Endothelial cell (in vitro differentiated cells): ENCODE measurements around the gene PRSS48. TPM values are rescaled to one million over a fixed set of nuclear protein-coding genes. Genes with fewer than 3 reads are reported as not detected.
"Not testable (repeated sequence)": the region's sequence is repeated elsewhere in the genome, so short reads cannot be mapped to it uniquely, and the experiment has no call there.

ENCODE experiments used
- DNase-seq: peaks from one replicate; pipeline ENCODE4 v3.0.0; 2021; ENCODE audit warnings: low spot score
- H3K27ac Mint-ChIP-seq: one replicate; pipeline ENCODE4 v1.8.0; 2021; ENCODE audit warnings: mixed read lengths, inconsistent platforms; ENCODE audit not compliant: unreplicated experiment
- H3K27me3 Mint-ChIP-seq: one replicate; pipeline ENCODE4 v1.8.0; 2021; ENCODE audit warnings: mild to moderate bottlenecking, moderate library complexity, mixed read lengths, inconsistent platforms; ENCODE audit not compliant: unreplicated experiment
- H3K36me3 Mint-ChIP-seq: one replicate; pipeline ENCODE4 v1.8.0; 2021; ENCODE audit warnings: mild to moderate bottlenecking, low read depth, mixed read lengths, inconsistent platforms; ENCODE audit not compliant: unreplicated experiment
- H3K4me1 Mint-ChIP-seq: one replicate; pipeline ENCODE4 v1.8.0; 2021; ENCODE audit warnings: mild to moderate bottlenecking, mixed read lengths, inconsistent platforms; ENCODE audit not compliant: unreplicated experiment
- H3K4me3 Mint-ChIP-seq: one replicate; pipeline ENCODE4 v1.8.0; 2021; ENCODE audit warnings: mild to moderate bottlenecking, mixed read lengths, inconsistent platforms; ENCODE audit not compliant: unreplicated experiment
- H3K9me3 Mint-ChIP-seq: one replicate; pipeline ENCODE4 v1.8.0; 2021; ENCODE audit warnings: mixed read lengths, inconsistent platforms; ENCODE audit not compliant: unreplicated experiment
- total RNA-seq: library from RNA; stranded (reverse); fragmentation: NEBNext Ultra II Directional; extraction: Animal tissue kit (Norgen Biotek cat#: 25700); gene quantifications from one replicate; pipeline ENCODE4 v1.2.1, GENCODE V29; 2021; ENCODE audit not compliant: unreplicated experiment
- TF ChIP-seq, protein P1 (sequence below): fragments of 200-600 bp; sonication (generic); IDR thresholded peaks from one replicate; pipeline ENCODE4 v1.5.0; 2021; ENCODE audit warnings: antibody characterized with exemption; ENCODE audit not compliant: unreplicated experiment

The PRSS48 gene
- total RNA-seq, 1 donor from 2014 or later, result not detected

DNA sequence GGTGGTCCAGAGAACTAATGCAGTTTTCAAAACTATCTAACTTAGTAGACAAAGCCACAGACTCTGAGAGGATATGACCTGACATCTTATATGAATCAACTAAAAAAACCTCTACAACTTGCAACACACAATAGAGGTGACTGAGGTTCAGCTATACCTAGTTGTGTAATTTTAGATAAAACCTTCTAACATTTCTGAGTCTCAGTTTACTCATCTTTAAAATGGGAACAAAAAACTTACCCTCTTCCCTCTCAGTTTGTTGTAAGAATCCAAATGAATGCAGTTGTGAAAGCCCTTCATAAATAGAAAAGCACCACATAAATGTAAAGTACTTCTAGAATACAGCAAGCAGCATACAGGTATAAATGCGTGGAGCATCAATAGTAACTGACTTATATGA is 42.5 kb downstream of the PRSS48 start:
- H3K36me3 Mint-ChIP-seq, result peaks cover 6% of the 10 kb centered on the region
- no peaks in the 10 kb centered on the region for H3K9me3 Mint-ChIP-seq
- H3K4me1 Mint-ChIP-seq, result peaks cover 46% of the 10 kb centered on the region
- no peak overlapping the region for H3K4me3 Mint-ChIP-seq
- no peak overlapping the region for H3K27ac Mint-ChIP-seq
- H3K27me3 Mint-ChIP-seq, result no peaks in the 10 kb centered on the region
- TF ChIP-seq, protein P1, sequence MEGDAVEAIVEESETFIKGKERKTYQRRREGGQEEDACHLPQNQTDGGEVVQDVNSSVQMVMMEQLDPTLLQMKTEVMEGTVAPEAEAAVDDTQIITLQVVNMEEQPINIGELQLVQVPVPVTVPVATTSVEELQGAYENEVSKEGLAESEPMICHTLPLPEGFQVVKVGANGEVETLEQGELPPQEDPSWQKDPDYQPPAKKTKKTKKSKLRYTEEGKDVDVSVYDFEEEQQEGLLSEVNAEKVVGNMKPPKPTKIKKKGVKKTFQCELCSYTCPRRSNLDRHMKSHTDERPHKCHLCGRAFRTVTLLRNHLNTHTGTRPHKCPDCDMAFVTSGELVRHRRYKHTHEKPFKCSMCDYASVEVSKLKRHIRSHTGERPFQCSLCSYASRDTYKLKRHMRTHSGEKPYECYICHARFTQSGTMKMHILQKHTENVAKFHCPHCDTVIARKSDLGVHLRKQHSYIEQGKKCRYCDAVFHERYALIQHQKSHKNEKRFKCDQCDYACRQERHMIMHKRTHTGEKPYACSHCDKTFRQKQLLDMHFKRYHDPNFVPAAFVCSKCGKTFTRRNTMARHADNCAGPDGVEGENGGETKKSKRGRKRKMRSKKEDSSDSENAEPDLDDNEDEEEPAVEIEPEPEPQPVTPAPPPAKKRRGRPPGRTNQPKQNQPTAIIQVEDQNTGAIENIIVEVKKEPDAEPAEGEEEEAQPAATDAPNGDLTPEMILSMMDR, result no peak
- DNase-seq, result no peak

DNA sequence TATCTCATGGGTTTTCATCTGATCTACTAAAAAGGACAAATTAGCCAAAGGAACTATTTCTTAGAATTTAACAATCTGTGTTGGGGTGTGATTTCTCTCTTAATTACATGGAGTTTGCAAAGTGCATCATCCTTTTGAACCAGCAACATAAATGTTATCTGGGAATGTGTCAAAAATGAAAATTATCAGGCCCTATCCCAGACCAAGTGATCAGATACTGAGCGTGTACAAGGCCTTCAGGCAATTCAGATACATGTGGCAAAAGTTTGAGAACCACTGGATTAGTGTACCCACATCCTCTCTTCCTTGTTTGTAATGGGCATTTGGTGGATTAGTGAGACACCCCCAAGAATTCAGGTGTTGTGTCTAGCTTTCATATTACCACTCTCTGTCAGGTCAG is 44.6 kb downstream of the PRSS48 start:
- TF ChIP-seq, protein P1, result no peak
- Mint-ChIP-seq H3K9me3 (no peaks in the 10 kb centered on the region), H3K27ac (no peak overlapping the region), H3K36me3 (peaks cover 11% of the 10 kb centered on the region), H3K27me3 (peaks cover 7% of the 10 kb centered on the region), H3K4me3 (peak overlapping the region; percentile 74), H3K4me1 (peaks cover 43% of the 10 kb centered on the region)
- DNase-seq, result no peak

DNA sequence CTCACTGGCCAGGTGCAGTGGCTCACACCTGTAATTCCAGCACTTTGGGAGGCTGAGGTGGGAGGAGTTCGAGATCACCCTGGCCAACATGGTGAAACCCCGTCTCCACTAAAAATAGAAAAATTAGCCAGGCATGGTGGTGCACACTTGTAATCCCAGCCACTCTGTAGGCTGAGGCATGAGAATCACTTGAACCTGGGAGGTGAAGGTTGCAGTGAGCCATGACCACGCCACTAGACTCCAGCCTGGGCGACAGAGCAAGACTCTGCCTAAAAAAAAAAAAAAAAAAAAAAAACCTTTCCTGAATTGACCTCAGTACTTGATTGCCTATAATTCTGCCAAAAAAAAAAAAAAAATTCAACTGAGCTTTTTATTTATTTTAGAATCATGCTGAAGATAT is 45.2 kb downstream of the PRSS48 start:
- H3K9me3 Mint-ChIP-seq, DNase-seq, H3K27ac Mint-ChIP-seq, H3K27me3 Mint-ChIP-seq: not testable (repeated sequence)
- Mint-ChIP-seq H3K4me1 (peaks cover 40% of the 10 kb centered on the region), H3K36me3 (peaks cover 11% of the 10 kb centered on the region), H3K4me3 (peak overlapping the region; percentile 74)

DNA sequence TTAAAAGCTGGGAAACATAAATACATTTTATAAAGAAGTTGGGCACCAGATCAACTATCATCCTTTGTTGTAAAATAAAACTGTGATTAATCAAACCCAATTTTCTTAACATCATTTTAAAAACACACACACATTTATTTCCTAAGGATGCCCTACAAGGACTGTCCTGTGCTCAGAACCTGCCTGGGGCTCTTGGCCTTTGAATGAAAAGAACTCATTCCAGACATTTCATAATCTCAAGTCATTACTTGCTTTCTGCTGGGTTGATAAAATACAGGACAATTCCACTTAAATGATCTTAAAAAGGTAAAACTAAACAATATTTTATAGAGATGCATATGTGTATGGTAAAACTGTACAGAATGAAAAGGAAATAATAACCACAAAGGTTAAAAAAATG is 45.6 kb downstream of the PRSS48 start:
- H3K27me3 Mint-ChIP-seq, result peaks cover 8% of the 10 kb centered on the region
- H3K4me1 Mint-ChIP-seq, result peaks cover 39% of the 10 kb centered on the region
- H3K27ac Mint-ChIP-seq, result no peak overlapping the region
- TF ChIP-seq, protein P1, result no peak
- H3K9me3 Mint-ChIP-seq, result no peaks in the 10 kb centered on the region
- no peak for DNase-seq
- H3K36me3 Mint-ChIP-seq, result peaks cover 11% of the 10 kb centered on the region
- H3K4me3 Mint-ChIP-seq, result peak overlapping the region; percentile 98

DNA sequence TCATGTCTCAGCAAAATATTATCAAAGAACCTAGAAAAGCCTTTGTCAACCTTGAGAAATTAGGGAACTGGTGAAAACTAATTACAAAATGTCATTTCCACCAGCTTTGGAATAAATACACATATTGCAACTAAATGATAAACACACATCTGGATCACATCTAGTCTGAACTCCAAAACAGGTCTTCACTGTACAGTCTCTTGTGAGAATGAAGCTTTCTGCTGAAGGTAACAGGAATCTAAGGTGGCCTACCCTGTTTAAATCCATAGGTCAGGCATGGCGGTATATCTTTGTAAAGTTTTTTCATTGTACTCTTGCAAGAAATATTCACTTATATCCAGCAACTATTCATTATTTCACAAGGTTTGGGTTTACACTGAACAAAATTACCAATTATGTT is 46.7 kb downstream of the PRSS48 start:
- Mint-ChIP-seq H3K9me3 (no peaks in the 10 kb centered on the region), H3K4me1 (peaks cover 39% of the 10 kb centered on the region), H3K36me3 (peaks cover 11% of the 10 kb centered on the region), H3K27me3 (peaks cover 8% of the 10 kb centered on the region), H3K27ac (peak overlapping the region; percentile 39), H3K4me3 (peak overlapping the region; percentile 98)
- DNase-seq, result no peak
- TF ChIP-seq, protein P1, result no peak
